ENCODE data around the gene IKBKE. TPM values are rescaled to one million over a fixed set of nuclear protein-coding genes. Genes with fewer than 3 reads are reported as not detected.

The IKBKE gene
- total and polyA plus RNA-seq, 2 of the 8 experiments (the other 6 are each of a cell fraction or from before 2014, with no cell fraction given) = 8.6 to 12.0 TPM

DNA sequence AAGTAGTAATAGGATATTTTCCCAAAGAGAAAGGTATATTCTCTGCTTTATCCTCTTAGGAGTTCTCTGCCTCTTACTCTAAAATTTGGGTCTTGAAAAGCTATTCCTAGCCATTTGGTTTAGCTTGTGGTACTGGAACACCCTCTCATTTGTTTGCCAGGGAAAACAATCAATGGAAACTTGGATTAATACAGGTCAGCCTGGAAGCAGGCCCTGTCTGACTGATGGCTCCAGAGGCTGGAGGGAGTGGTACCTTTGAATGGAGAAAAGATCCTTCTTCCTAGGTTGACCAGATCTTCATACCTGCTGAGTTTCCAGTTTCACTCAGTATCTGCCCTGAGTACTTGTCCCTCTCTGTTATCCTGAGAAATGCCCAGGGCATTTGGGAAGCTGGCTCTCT lies 31.7 kb upstream of the IKBKE start:
- no peak for FAIRE-seq
- H4K8ac ChIP-seq (ENCODE audit: extremely low read depth, insufficient read depth, low read length) = no peak overlapping the region
- H3K14ac ChIP-seq (ENCODE audit: insufficient read length) = no peak overlapping the region
- no peak overlapping the region for H2AFZ ChIP-seq (ENCODE audit: low read length)
- no peak overlapping the region for H3K4me2 ChIP-seq (ENCODE audit: insufficient read depth in 1 of 2, low read depth in 2 of 2, low read length in 2 of 2)
- no peak overlapping the region for H2AK5ac ChIP-seq (ENCODE audit: low read depth, low read length)
- no peaks in the 10 kb centered on the region for H3K9me3 ChIP-seq (ENCODE audit: insufficient read depth in 2 of 2, low read depth in 1 of 2, low read length in 1 of 2)
- no peaks in the 10 kb centered on the region for H3K79me1 ChIP-seq (ENCODE audit: low read depth, low read length)
- peaks cover 0 to 4% (median 0%) of the 10 kb centered on the region in 4 experiments; a peak in 1 of 7 replicates for H3K4me1 ChIP-seq (replicated peaks in 1 of 4; ENCODE audit: control insufficient read depth in 3 of 4, insufficient read depth in 4 of 4, low read length in 3 of 4)
- no peak overlapping the region for H3K23ac ChIP-seq (ENCODE audit: insufficient read length)
- H3K18ac ChIP-seq (ENCODE audit: extremely low read depth, low read length) = no peak overlapping the region
- H4K5ac ChIP-seq (ENCODE audit: insufficient read length, low read depth, low read length) = no peak overlapping the region
- H3K4ac ChIP-seq (replicated peaks; ENCODE audit: insufficient read length, low read depth, low read length) = no peak overlapping the region
- no peak overlapping the region for H3K56ac ChIP-seq (replicated peaks; ENCODE audit: insufficient read length, low read depth, low read length)
- POLR2A ChIA-PET (ENCODE audit: partially characterized antibody) = no interaction called here
- no peak overlapping the region for H3K9ac ChIP-seq (replicated peaks in 1 of 4; ENCODE audit: extremely low read depth in 1 of 4, low read depth in 3 of 4, low read length in 3 of 4)
- H2BK20ac ChIP-seq (ENCODE audit: low read length) = no peak overlapping the region
- H3K4me3 ChIP-seq (ENCODE audit: extremely low read depth in 1 of 4, insufficient read depth in 2 of 4, low read depth in 3 of 4, low read length in 4 of 4) = no peak overlapping the region
- no peak overlapping the region for H3K27ac ChIP-seq (ENCODE audit: low read depth, low read length)
- no peak overlapping the region for H2BK5ac ChIP-seq (ENCODE audit: low read depth, low read length)
- no peak overlapping the region for H2BK120ac ChIP-seq (replicated peaks; ENCODE audit: low read depth, low read length)
- peaks cover 2 to 13% (median 5%) of the 10 kb centered on the region in 4 experiments; a peak in 7 of 8 replicates for H3K36me3 ChIP-seq (ENCODE audit: control insufficient read depth in 2 of 4, insufficient read depth in 4 of 4, low read length in 3 of 4)
- H4K91ac ChIP-seq (replicated peaks; ENCODE audit: insufficient read length, low read length) = no peak overlapping the region
- H2BK12ac ChIP-seq (ENCODE audit: low read depth, low read length) = no peak overlapping the region
- DNase-seq (ENCODE audit: low read depth in 1 of 2, low spot score in 2 of 2) = no peak
- H3K27me3 ChIP-seq (replicated peaks in 1 of 4; ENCODE audit: control insufficient read depth in 3 of 4, extremely low read depth in 1 of 4, insufficient read depth in 3 of 4, low read length in 3 of 4) = no peaks in the 10 kb centered on the region
- no peaks in the 10 kb centered on the region for H4K20me1 ChIP-seq (replicated peaks in 1 of 2; ENCODE audit: control insufficient read depth in 1 of 2, insufficient read depth in 2 of 2, low read length in 2 of 2)
- no peaks in the 10 kb centered on the region for H3K79me2 ChIP-seq (ENCODE audit: control insufficient read depth in 1 of 2, insufficient read depth in 2 of 2, low read length in 2 of 2)
- CTCF ChIA-PET (ENCODE audit: partially characterized antibody) = interaction anchor here (0.9 kb wide), 1 partner anchor 29 kb away, joined by 3 read pairs; no protein-coding TSS in a partner anchor
- H2BK15ac ChIP-seq (ENCODE audit: low read length) = no peak overlapping the region
- no peaks in the 10 kb centered on the region for H3K23me2 ChIP-seq (ENCODE audit: low read depth, low read length)
- no peak for TF ChIP-seq BCL11A (IDR thresholded peaks at IDR 0.05; ENCODE audit: low read depth in 2 of 2, low read length in 2 of 2)
- TF ChIP-seq RBBP5 (IDR thresholded peaks at IDR 0.05; ENCODE audit: borderline replicate concordance, low read depth, low read length) = no peak
- no peak for TF ChIP-seq SP4 (IDR thresholded peaks at IDR 0.05; ENCODE audit: low read length)
- TF ChIP-seq EZH2 (IDR thresholded peaks at IDR 0.05; ENCODE audit: low read depth, low read length, severe bottlenecking) = no peak
- TF ChIP-seq BRCA1 (IDR thresholded peaks at IDR 0.05; ENCODE audit: low read depth, low read length) = no peak
- no peak for TF ChIP-seq FOSL1 (IDR thresholded peaks at IDR 0.05; ENCODE audit: insufficient read depth, low read depth, low read length)
- no peak for TF ChIP-seq JUN (IDR thresholded peaks at IDR 0.05; ENCODE audit: low read depth, low read length)
- TF ChIP-seq POU5F1 (IDR thresholded peaks at IDR 0.05; ENCODE audit: low read depth, low read length) = no peak
- TF ChIP-seq ZNF274 (IDR thresholded peaks at IDR 0.05; ENCODE audit: borderline replicate concordance, extremely low read depth, low read length) = no peak
- no peak for TF ChIP-seq CBX5 (IDR thresholded peaks at IDR 0.05; ENCODE audit: low read depth, low read length)
- no peak for TF ChIP-seq TBP (IDR thresholded peaks at IDR 0.05; ENCODE audit: low read depth, low read length)
- TF ChIP-seq POLR2AphosphoS5 (IDR thresholded peaks at IDR 0.05; ENCODE audit: low read depth, low read length) = no peak
- no peak for TF ChIP-seq SIRT6 (IDR thresholded peaks at IDR 0.05; ENCODE audit: low read length)
- TF ChIP-seq POLR2A (IDR thresholded peaks at IDR 0.05; ENCODE audit: control extremely low read depth in 1 of 2, low read depth in 2 of 2, low read length in 2 of 2) = no peak
- no peak for TF ChIP-seq SP1 (IDR thresholded peaks at IDR 0.05; ENCODE audit: low read depth, low read length)
- no peak for TF ChIP-seq TAF7 (optimal IDR thresholded peaks at IDR 0.05; ENCODE audit: borderline replicate concordance, low read depth, low read length)
- TF ChIP-seq CTBP2 (IDR thresholded peaks at IDR 0.05; ENCODE audit: borderline replicate concordance, insufficient read depth, insufficient read length, low read length) = no peak

Measured in H1 (cell line).